Measurements from ENCODE around the gene OR4C16.

The OR4C16 gene

GRCh38 chr11:55571828-55572227 lies at the start of gene OR4C16:
TSS of gene OR4C16 (plus strand) at chr11:55572128. CDS start at chr11:55572128, 0 bp downstream.
- no peak for DNase-seq

- no peak for DNase-seq
Measured at GRCh38 chr11:55554169-55554568, 17.8 kb upstream of the OR4C16 start, which contains the start of gene OR4C15. TSS of gene OR4C15 (plus strand) at chr11:55554469. CDS start at chr11:55554469, 0 bp downstream.

GRCh38 chr11:55572548-55572947 lies 620 bp downstream of the OR4C16 start:
- no peak for DNase-seq

GRCh38 chr11:55607545-55607944 lies 35.6 kb downstream of the OR4C16 start, which contains the start of gene OR4C11:
TSS of gene OR4C11 (minus strand) at chr11:55607645. CDS start at chr11:55604373, 3,272 bp downstream.
- no peak for DNase-seq
